H9 (cell line): ENCODE data around the gene DCAF6. TPM values are rescaled to one million over a fixed set of nuclear protein-coding genes. Genes with fewer than 3 reads are reported as not detected.

Experiments used
- DNase-seq: peaks from one replicate; pipeline ENCODE4 v3.0.0-alpha.2; 2017
- H2AFZ ChIP-seq: one replicate; pipeline ENCODE4 v1.6.1; 2013; ENCODE audit warnings: mild to moderate bottlenecking, low read length, control low read depth, moderate library complexity
- H2AK5ac ChIP-seq: 2 replicates; pipeline ENCODE4 v1.6.1; 2013; ENCODE audit warnings: low read length, control low read depth, mixed read lengths; ENCODE audit not compliant: insufficient read length
- H2BK120ac ChIP-seq: one replicate; pipeline ENCODE4 v1.6.1; 2013; ENCODE audit warnings: low read depth, mild to moderate bottlenecking, low read length, control low read depth, inconsistent platforms; ENCODE audit not compliant: poor library complexity, severe bottlenecking
- H2BK12ac ChIP-seq: 2 replicates; pipeline ENCODE4 v1.6.1; 2013; ENCODE audit warnings: low read length, control low read depth, mixed read lengths, low read depth; ENCODE audit not compliant: insufficient read length
- H2BK15ac ChIP-seq: 2 replicates; pipeline ENCODE4 v1.6.1; 2013; ENCODE audit warnings: low read depth, low read length, control low read depth
- H2BK20ac ChIP-seq: one replicate; pipeline ENCODE4 v1.6.1; 2013; ENCODE audit warnings: low read depth, mild to moderate bottlenecking, low read length, control low read depth, inconsistent platforms; ENCODE audit not compliant: poor library complexity, severe bottlenecking
- H2BK5ac ChIP-seq: 2 replicates; pipeline ENCODE4 v1.6.1; 2013; ENCODE audit warnings: low read length, control low read depth, mixed read lengths; ENCODE audit not compliant: insufficient read length
- H3K14ac ChIP-seq: 2 replicates; pipeline ENCODE4 v1.6.1; 2013; ENCODE audit warnings: low read length, control low read depth; ENCODE audit not compliant: insufficient read depth
- H3K18ac ChIP-seq: 2 replicates; pipeline ENCODE4 v1.6.1; 2013; ENCODE audit warnings: low read depth, mild to moderate bottlenecking, mixed read lengths, low read length, control low read depth; ENCODE audit not compliant: insufficient read length
- H3K23ac ChIP-seq: 2 replicates; pipeline ENCODE4 v1.6.1; 2013; ENCODE audit warnings: low read length, control low read depth, mixed read lengths, low read depth; ENCODE audit not compliant: insufficient read length
- H3K23me2 ChIP-seq: 2 replicates; pipeline ENCODE4 v1.6.1; 2013; ENCODE audit warnings: low read depth, mild to moderate bottlenecking, mixed read lengths, low read length, control low read depth; ENCODE audit not compliant: insufficient read length, poor library complexity, severe bottlenecking
- H3K27ac ChIP-seq: 2 replicates; pipeline ENCODE4 v1.5.1; 2013; ENCODE audit warnings: low read length, control low read depth, mixed read lengths, low read depth; ENCODE audit not compliant: insufficient read length
- H3K27me3 ChIP-seq: 2 replicates; pipeline ENCODE4 v1.6.1; 2013; ENCODE audit warnings: low read length, control low read depth, inconsistent platforms; ENCODE audit not compliant: insufficient read depth
- H3K4ac ChIP-seq: 2 replicates; pipeline ENCODE4 v1.6.1; 2013; ENCODE audit warnings: low read depth, mild to moderate bottlenecking, control low read depth, inconsistent platforms, low read length, moderate library complexity
- H3K4me1 ChIP-seq: 2 replicates; pipeline ENCODE4 v1.6.1; 2013; ENCODE audit warnings: low read length, control low read depth, inconsistent platforms; ENCODE audit not compliant: insufficient read depth
- H3K4me2 ChIP-seq: 2 replicates; pipeline ENCODE4 v1.6.1; 2013; ENCODE audit warnings: low read length, control low read depth, mixed read lengths; ENCODE audit not compliant: insufficient read length, insufficient read depth
- H3K56ac ChIP-seq: 2 replicates; pipeline ENCODE4 v1.6.1; 2013; ENCODE audit warnings: low read depth, mild to moderate bottlenecking, mixed read lengths, low read length, control low read depth; ENCODE audit not compliant: insufficient read length
- H3K79me1 ChIP-seq: 2 replicates; pipeline ENCODE4 v1.6.1; 2013; ENCODE audit warnings: low read depth, mild to moderate bottlenecking, moderate library complexity, low read length, control low read depth, inconsistent platforms; ENCODE audit not compliant: insufficient read depth, poor library complexity, severe bottlenecking
- H3K79me2 ChIP-seq: 2 replicates; pipeline ENCODE4 v1.6.1; 2013; ENCODE audit warnings: low read length, control low read depth, inconsistent platforms; ENCODE audit not compliant: insufficient read depth
- H3K9ac ChIP-seq: 2 replicates; pipeline ENCODE4 v1.6.1; 2013; ENCODE audit warnings: low read length, control low read depth, mixed read lengths; ENCODE audit not compliant: insufficient read length; ENCODE audit errors: extremely low read depth
- H3K9me3 ChIP-seq: one replicate; pipeline ENCODE4 v1.6.1; 2013; ENCODE audit warnings: low read depth, low read length, inconsistent platforms; ENCODE audit not compliant: control insufficient read depth
- H3T11ph ChIP-seq: one replicate; pipeline ENCODE4 v1.6.1; 2013; ENCODE audit warnings: mild to moderate bottlenecking, low read length, control low read depth, inconsistent platforms
- H4K20me1 ChIP-seq: one replicate; pipeline ENCODE4 v1.6.1; 2013; ENCODE audit not compliant: control insufficient read depth, insufficient read length, insufficient read depth
- H4K5ac ChIP-seq: 2 replicates; pipeline ENCODE4 v1.6.1; 2013; ENCODE audit warnings: low read depth, mild to moderate bottlenecking, mixed read lengths, low read length, control low read depth; ENCODE audit not compliant: insufficient read length
- H4K8ac ChIP-seq: replicated peaks from 2 replicates; pipeline ENCODE4 v1.6.1; 2013; ENCODE audit warnings: low read length, control low read depth, mixed read lengths, low read depth; ENCODE audit not compliant: insufficient read length
- H4K91ac ChIP-seq: 2 replicates; pipeline ENCODE4 v1.6.1; 2013; ENCODE audit warnings: low read depth, mild to moderate bottlenecking, moderate library complexity, mixed read lengths, low read length, control low read depth; ENCODE audit not compliant: insufficient read length
- H3K27ac Mint-ChIP-seq, 3 experiments: 2 replicates in 2 of 3; 3 replicates in 1 of 3; pipeline ENCODE4 v1.8.0; 2020 to 2021; ENCODE audit warnings: mixed read lengths in 3 of 3, mild to moderate bottlenecking in 1 of 3, moderate library complexity in 1 of 3
- H3K27me3 Mint-ChIP-seq: 2 replicates; pipeline ENCODE4 v1.8.0; 2021; ENCODE audit warnings: low read depth, mild to moderate bottlenecking, moderate library complexity, mixed read lengths
- H3K36me3 Mint-ChIP-seq, 3 experiments: 2 replicates in 2 of 3; 3 replicates in 1 of 3; pipeline ENCODE4 v1.8.0; 2020 to 2021; ENCODE audit warnings: low read depth in 3 of 3, mixed read lengths in 3 of 3; ENCODE audit not compliant: insufficient read depth in 1 of 3
- H3K4me1 Mint-ChIP-seq, 2 experiments: 2 replicates each; pipeline ENCODE4 v1.8.0; 2020; ENCODE audit warnings: mixed read lengths in 2 of 2
- H3K4me3 Mint-ChIP-seq, 2 experiments: 2 replicates in 1 of 2; 3 replicates in 1 of 2; pipeline ENCODE4 v1.8.0; 2020 to 2021; ENCODE audit warnings: mild to moderate bottlenecking in 2 of 2, mixed read lengths in 2 of 2, moderate library complexity in 1 of 2
- H3K9me3 Mint-ChIP-seq, 2 experiments: 2 replicates in 1 of 2; 3 replicates in 1 of 2; pipeline ENCODE4 v1.8.0; 2020; ENCODE audit warnings: mild to moderate bottlenecking in 2 of 2, mixed read lengths in 2 of 2, moderate library complexity in 1 of 2
- CTCF ChIP-seq: fragments of 200-600 bp; sonication (generic); conservative IDR thresholded peaks from 3 replicates; pipeline ENCODE4 v1.8.0; 2021; ENCODE audit warnings: antibody characterized with exemption, mild to moderate bottlenecking
- WGBS: extraction: QIAGEN DNeasy Blood & Tissue Kit; methylation state at CpG from one replicate; pipeline ENCODE4 v1.1.7; 2013; ENCODE audit warnings: missing lambda C conversion rate, low lambda C conversion rate, mixed read lengths; ENCODE audit not compliant: insufficient read length; ENCODE audit errors: extremely low coverage; 5-methylcytosine and 5-hydroxymethylcytosine counted together
- total RNA-seq: library from RNA; stranded (reverse); gene quantifications from 2 replicates; pipeline ENCODE4 v1.2.1, GENCODE V29; 2021

Gene DCAF6
- total RNA-seq, 1 experiment from 2014 or later, result 16.0 TPM

- no peaks in the 10 kb centered on the region for H3K23me2 ChIP-seq
- H3K18ac ChIP-seq, result no peak overlapping the region
- no peak for TF ChIP-seq CTCF
- no peak overlapping the region for H3K4me2 ChIP-seq
- no peak overlapping the region for H2BK20ac ChIP-seq
- no peaks in the 10 kb centered on the region for H3K27me3 ChIP-seq
- H2BK12ac ChIP-seq, result no peak overlapping the region
- no peak overlapping the region for H3T11ph ChIP-seq
- Mint-ChIP-seq H3K4me3 (no peak overlapping the region), H3K9me3 (no peaks in the 10 kb centered on the region), H3K27ac (no peak overlapping the region), H3K27me3 (no peaks in the 10 kb centered on the region), H3K4me1 (no peaks in the 10 kb centered on the region), H3K36me3 (peaks cover 20 to 48% (median 38%) of the 10 kb centered on the region in 3 experiments; a peak in 6 of 7 replicates)
- H3K14ac ChIP-seq, result no peak overlapping the region
- H3K4ac ChIP-seq, result no peak overlapping the region
- no peak overlapping the region for H3K9ac ChIP-seq
- no peak overlapping the region for H2BK120ac ChIP-seq
- no peak overlapping the region for H2AFZ ChIP-seq
- H4K8ac ChIP-seq, result no peak overlapping the region
- H3K56ac ChIP-seq, result no peak overlapping the region
- no peak overlapping the region for H4K91ac ChIP-seq
- H2BK15ac ChIP-seq, result no peak overlapping the region
- no peaks in the 10 kb centered on the region for H3K79me1 ChIP-seq
- no CpG with 5 or more reads among the region's 2 CpGs for WGBS
- no peaks in the 10 kb centered on the region for H3K9me3 ChIP-seq
- H3K23ac ChIP-seq, result no peak overlapping the region
- DNase-seq, result no peak
- no peak overlapping the region for H2BK5ac ChIP-seq
- H3K4me1 ChIP-seq, result no peaks in the 10 kb centered on the region
- no peak overlapping the region for H2AK5ac ChIP-seq
- H3K27ac ChIP-seq, result no peak overlapping the region
- H4K20me1 ChIP-seq, result no peaks in the 10 kb centered on the region
- no peaks in the 10 kb centered on the region for H3K79me2 ChIP-seq
- no peak overlapping the region for H4K5ac ChIP-seq
Measured at GRCh38 chr1:167955915-167956314, 19.4 kb downstream of the DCAF6 start.
